ENCODE data around the gene METTL22. TPM values are rescaled to one million over a fixed set of nuclear protein-coding genes. Genes with fewer than 3 reads are reported as not detected.

The METTL22 gene
- total and polyA plus RNA-seq, 10 of the 15 experiments (the other 5 are each of a cell fraction or from before 2014, with no cell fraction given), result 6.4 to 34.7 (median 18.8) TPM

- TF ChIP-seq POLR2A (IDR thresholded peaks at IDR 0.05; ENCODE audit: low read depth, low read length) (no peak), ZBTB33 (IDR thresholded peaks at IDR 0.05) (no peak), DPF2 (IDR thresholded peaks at IDR 0.05) (no peak), SREBF2 (IDR thresholded peaks at IDR 0.05; ENCODE audit: low read length) (no peak), MTA2 (IDR thresholded peaks at IDR 0.05; ENCODE audit: low read depth) (no peak), BCLAF1 (IDR thresholded peaks at IDR 0.05) (no peak), ATF3 (IDR thresholded peaks at IDR 0.05; ENCODE audit: borderline replicate concordance, extremely low read depth, low read depth, low read length) (no peak), CEBPZ (IDR thresholded peaks at IDR 0.05; ENCODE audit: low read depth, low read length) (no peak), PAX8 (IDR thresholded peaks at IDR 0.05) (no peak), CREM (IDR thresholded peaks at IDR 0.05; ENCODE audit: low read depth) (no peak), GATAD2B (conservative IDR thresholded peaks at IDR 0.05; ENCODE audit: low read depth) (no peak), MYB (IDR thresholded peaks at IDR 0.05; ENCODE audit: borderline replicate concordance, low read depth, low read length) (no peak)
- no peak overlapping the region for H2AFZ ChIP-seq (ENCODE audit: control insufficient read depth, low read depth, low read length)
- no peak overlapping the region for H3K4me3 ChIP-seq
- ChIA-PET RAD21 (ENCODE audit: unreplicated experiment) (no interaction called here), POLR2A (no interaction called here), CTCF (interaction anchor here (1.5 to 1.6 kb wide), 2 partner anchors 9 to 202 kb away, joined by 4 read pairs; no protein-coding TSS in a partner anchor), SMC1A (ENCODE audit: uncharacterized antibody, unreplicated experiment) (interaction anchor here (0.6 to 1.0 kb wide), 2 partner anchors 11 to 151 kb away, joined by 3 read pairs; no protein-coding TSS in a partner anchor)
- H3K4me2 ChIP-seq (ENCODE audit: control insufficient read depth, insufficient read depth), result no peak overlapping the region
- DNase-seq (ENCODE audit: low read depth, low spot score) (no peak), FAIRE-seq (no peak), ATAC-seq (no peak)
- H3K27ac ChIP-seq (ENCODE audit: control insufficient read depth, insufficient read depth), result no peak overlapping the region
- H3K79me2 ChIP-seq (ENCODE audit: control insufficient read depth, insufficient read depth, low read length), result no peaks in the 10 kb centered on the region
- no peaks in the 10 kb centered on the region for H4K20me1 ChIP-seq (ENCODE audit: control insufficient read depth, insufficient read depth)
- H3K36me3 ChIP-seq (ENCODE audit: control insufficient read depth in 2 of 2, insufficient read depth in 2 of 2, low read length in 1 of 2), result no peaks in the 10 kb centered on the region
- no peaks in the 10 kb centered on the region for H3K27me3 ChIP-seq (replicated peaks in 1 of 2; ENCODE audit: control insufficient read depth in 2 of 2, insufficient read depth in 2 of 2, low read length in 1 of 2)
- in situ Hi-C loops (cut with MboI), result no loop called here
- H3K4me1 ChIP-seq (ENCODE audit: control insufficient read depth, insufficient read depth, low read length), result peaks cover 5% of the 10 kb centered on the region
- no TSS peak for BruUV-seq (replicated peaks)
- no peak overlapping the region for H3K9ac ChIP-seq (ENCODE audit: control insufficient read depth, insufficient read depth, low read length)
- WGBS (ENCODE audit: insufficient coverage, insufficient replicate concordance, low lambda C conversion rate, missing lambda C conversion rate), result 61% methylated on average over 7 of the region's 7 CpGs
- intact Hi-C loops (cut with micrococcal nuclease; ENCODE audit: unreplicated experiment), result no loop called here
- H3K9me3 ChIP-seq (replicated peaks; ENCODE audit: control insufficient read depth, insufficient read depth, low read length), result no peaks in the 10 kb centered on the region
Observed at GRCh38 chr16:8678068-8678927, 56.8 kb downstream of the METTL22 start.

Measured in GM12878 (cell line).